Measurements from ENCODE around the gene SNX27. TPM values are rescaled to one million over a fixed set of nuclear protein-coding genes. Genes with fewer than 3 reads are reported as not detected.
"Not testable (repeated sequence)": the region's sequence is repeated elsewhere in the genome, so short reads cannot be mapped to it uniquely, and the experiment has no call there.

SNX27 gene
- total RNA-seq, 1 donor from 2014 or later: 18.8 TPM

GRCh38 chr1:151635479-151636072 is 23.7 kb downstream of the SNX27 start:
- no peaks in the 10 kb centered on the region for H3K36me3 ChIP-seq (ENCODE audit: control insufficient read depth, insufficient read depth, low read length)
- DNase-seq (ENCODE audit: low read depth): no peak

GRCh38 chr1:151638074-151638775 is 26.4 kb downstream of the SNX27 start:
- no peak for DNase-seq (ENCODE audit: low read depth)
- no peak overlapping the region for H3K4me3 ChIP-seq (ENCODE audit: low read depth, low read length)
- no peak for TF ChIP-seq CTCF (IDR thresholded peaks at IDR 0.05; ENCODE audit: insufficient read depth, low read length, poor library complexity, severe bottlenecking)

More at GRCh38 chr1:151635479-151636072, 23.7 kb downstream of the SNX27 start:
- H3K4me3 ChIP-seq (ENCODE audit: low read depth, low read length): no peak overlapping the region
- no peaks in the 10 kb centered on the region for H3K27me3 ChIP-seq (ENCODE audit: control insufficient read depth, insufficient read depth, low read length)
- no peak for TF ChIP-seq CTCF (IDR thresholded peaks at IDR 0.05; ENCODE audit: insufficient read depth, low read length, poor library complexity, severe bottlenecking)

GRCh38 chr1:151638812-151639211 is 27.0 kb downstream of the SNX27 start:
- Histone ChIP-seq H3K4me3 (ENCODE audit: low read depth, low read length) (no peak overlapping the region), H3K36me3 (ENCODE audit: control insufficient read depth, insufficient read depth, low read length) (no peaks in the 10 kb centered on the region), H3K27me3 (ENCODE audit: control insufficient read depth, insufficient read depth, low read length) (no peaks in the 10 kb centered on the region)
- DNase-seq (ENCODE audit: low read depth): no peak
- TF ChIP-seq CTCF (IDR thresholded peaks at IDR 0.05; ENCODE audit: insufficient read depth, low read length, poor library complexity, severe bottlenecking): no peak

More at GRCh38 chr1:151638074-151638775, 26.4 kb downstream of the SNX27 start:
- H3K27me3 ChIP-seq (ENCODE audit: control insufficient read depth, insufficient read depth, low read length): no peaks in the 10 kb centered on the region
- H3K36me3 ChIP-seq (ENCODE audit: control insufficient read depth, insufficient read depth, low read length): no peaks in the 10 kb centered on the region

GRCh38 chr1:151639466-151639865 is 27.6 kb downstream of the SNX27 start:
- H3K27me3 ChIP-seq (ENCODE audit: control insufficient read depth, insufficient read depth, low read length): no peaks in the 10 kb centered on the region
- no peak overlapping the region for H3K4me3 ChIP-seq (ENCODE audit: low read depth, low read length)
- no peak for TF ChIP-seq CTCF (IDR thresholded peaks at IDR 0.05; ENCODE audit: insufficient read depth, low read length, poor library complexity, severe bottlenecking)
- no peaks in the 10 kb centered on the region for H3K36me3 ChIP-seq (ENCODE audit: control insufficient read depth, insufficient read depth, low read length)
- peak; percentile 59 for DNase-seq (ENCODE audit: low read depth)

- H3K27me3 ChIP-seq (ENCODE audit: control insufficient read depth, insufficient read depth, low read length): no peaks in the 10 kb centered on the region
- H3K4me3 ChIP-seq (ENCODE audit: low read depth, low read length): no peak overlapping the region
- no peak for TF ChIP-seq CTCF (IDR thresholded peaks at IDR 0.05; ENCODE audit: insufficient read depth, low read length, poor library complexity, severe bottlenecking)
- no peaks in the 10 kb centered on the region for H3K36me3 ChIP-seq (ENCODE audit: control insufficient read depth, insufficient read depth, low read length)
- DNase-seq (ENCODE audit: low read depth): no peak
These were observed 29.4 kb downstream of the SNX27 start for GRCh38 chr1:151641229-151641628.

- not testable (repeated sequence) for H3K4me3 ChIP-seq (ENCODE audit: low read depth, low read length); DNase-seq (ENCODE audit: low read depth); H3K36me3 ChIP-seq (ENCODE audit: control insufficient read depth, insufficient read depth, low read length); H3K27me3 ChIP-seq (ENCODE audit: control insufficient read depth, insufficient read depth, low read length)
These were observed 31.2 kb downstream of the SNX27 start for GRCh38 chr1:151643085-151643484.
